ENCODE measurements around the gene KCNK3. TPM values are rescaled to one million over a fixed set of nuclear protein-coding genes. Genes with fewer than 3 reads are reported as not detected.

Gene KCNK3
- polyA plus RNA-seq, 1 donor from 2014 or later = 12.9 TPM

GRCh38 chr2:26716769-26717168, 24.2 kb downstream of the KCNK3 start:
- no peak overlapping the region for H3K4me3 ChIP-seq (ENCODE audit: low read length)
- H3K9me2 ChIP-seq (ENCODE audit: insufficient read depth, low read length) = no peaks in the 10 kb centered on the region
- H3K9ac ChIP-seq (ENCODE audit: low read length) = no peak overlapping the region
- no peak overlapping the region for H3K4me2 ChIP-seq (ENCODE audit: low read length)
- no peaks in the 10 kb centered on the region for H3F3A ChIP-seq (ENCODE audit: insufficient read depth, low read length, poor library complexity, severe bottlenecking)
- no peak overlapping the region for H2AFZ ChIP-seq (ENCODE audit: low read depth, low read length)
- H4K20me1 ChIP-seq (ENCODE audit: insufficient read depth) = no peaks in the 10 kb centered on the region
- no peaks in the 10 kb centered on the region for H3K36me3 ChIP-seq (ENCODE audit: insufficient read depth, low read length)
- no peak overlapping the region for H3K27ac ChIP-seq (ENCODE audit: low read length)
- H3K27me3 ChIP-seq (ENCODE audit: insufficient read depth, low read depth, low read length) = no peaks in the 10 kb centered on the region
- H3K9me3 ChIP-seq (ENCODE audit: low read length) = no peaks in the 10 kb centered on the region
- TF ChIP-seq SMC3 (conservative IDR thresholded peaks at IDR 0.05; ENCODE audit: poor library complexity) = no peak
- no peak for TF ChIP-seq EZH2 (IDR thresholded peaks at IDR 0.05; ENCODE audit: borderline replicate concordance, insufficient read depth, low read length, poor library complexity, severe bottlenecking)
- TF ChIP-seq POLR2AphosphoS5 (IDR thresholded peaks at IDR 0.05) = no peak
- TF ChIP-seq REST (IDR thresholded peaks at IDR 0.05; ENCODE audit: borderline replicate concordance) = no peak
- no peak for TF ChIP-seq CTCF (IDR thresholded peaks at IDR 0.05; ENCODE audit: poor library complexity, severe bottlenecking)
- no peak for TF ChIP-seq MXI1 (conservative IDR thresholded peaks at IDR 0.05; ENCODE audit: poor library complexity, severe bottlenecking)
- no peak for TF ChIP-seq TAF1 (IDR thresholded peaks at IDR 0.05; ENCODE audit: low read depth)
- no peak for TF ChIP-seq EP300 (conservative IDR thresholded peaks at IDR 0.05; ENCODE audit: poor library complexity, severe bottlenecking)
- no peak for TF ChIP-seq RAD21 (conservative IDR thresholded peaks at IDR 0.05)
- H3K79me2 ChIP-seq (replicated peaks; ENCODE audit: insufficient read depth, low read length) = no peaks in the 10 kb centered on the region

GRCh38 chr2:26717362-26717761, 24.8 kb downstream of the KCNK3 start:
- Histone ChIP-seq H3K9me2 (ENCODE audit: insufficient read depth, low read length) (no peaks in the 10 kb centered on the region), H4K20me1 (ENCODE audit: insufficient read depth) (no peaks in the 10 kb centered on the region), H3K27me3 (ENCODE audit: insufficient read depth, low read depth, low read length) (no peaks in the 10 kb centered on the region), H3K4me3 (ENCODE audit: low read length) (no peak overlapping the region), H3K9ac (ENCODE audit: low read length) (no peak overlapping the region), H3F3A (ENCODE audit: insufficient read depth, low read length, poor library complexity, severe bottlenecking) (no peaks in the 10 kb centered on the region), H3K79me2 (replicated peaks; ENCODE audit: insufficient read depth, low read length) (no peaks in the 10 kb centered on the region), H3K36me3 (ENCODE audit: insufficient read depth, low read length) (no peaks in the 10 kb centered on the region), H3K27ac (ENCODE audit: low read length) (no peak overlapping the region), H3K9me3 (ENCODE audit: low read length) (no peaks in the 10 kb centered on the region), H3K4me2 (ENCODE audit: low read length) (no peak overlapping the region), H2AFZ (ENCODE audit: low read depth, low read length) (no peak overlapping the region)
- TF ChIP-seq TAF1 (IDR thresholded peaks at IDR 0.05; ENCODE audit: low read depth) (no peak), RAD21 (conservative IDR thresholded peaks at IDR 0.05) (no peak), SMC3 (conservative IDR thresholded peaks at IDR 0.05; ENCODE audit: poor library complexity) (no peak), CTCF (IDR thresholded peaks at IDR 0.05; ENCODE audit: poor library complexity, severe bottlenecking) (no peak), REST (IDR thresholded peaks at IDR 0.05; ENCODE audit: borderline replicate concordance) (no peak), POLR2AphosphoS5 (IDR thresholded peaks at IDR 0.05) (no peak), EP300 (conservative IDR thresholded peaks at IDR 0.05; ENCODE audit: poor library complexity, severe bottlenecking) (no peak), EZH2 (IDR thresholded peaks at IDR 0.05; ENCODE audit: borderline replicate concordance, insufficient read depth, low read length, poor library complexity, severe bottlenecking) (no peak), MXI1 (conservative IDR thresholded peaks at IDR 0.05; ENCODE audit: poor library complexity, severe bottlenecking) (no peak)
